ENCODE results near the gene FIP1L1. TPM values are rescaled to one million over a fixed set of nuclear protein-coding genes. Genes with fewer than 3 reads are reported as not detected.

Gene FIP1L1
- total RNA-seq, 4 donors from 2014 or later, result 31.9 to 44.4 (median 39.6) TPM

GRCh38 chr4:53505947-53506346 lies 128.5 kb downstream of the FIP1L1 start:
- no peak for DNase-seq (ENCODE audit: extremely low spot score)
- Histone ChIP-seq H3K27ac (replicated peaks in 1 of 4) (no peak overlapping the region), H3K4me1 (peaks cover 0 to 3% (median 0%) of the 10 kb centered on the region in 4 donors), H3K4me3 (no peak overlapping the region), H3K27me3 (no peaks in the 10 kb centered on the region), H3K36me3 (peaks cover 0 to 9% (median 0%) of the 10 kb centered on the region in 4 donors), H3K9me3 (no peaks in the 10 kb centered on the region)
- TF ChIP-seq EP300 (IDR thresholded peaks at IDR 0.05) (no peak), POLR2A (IDR thresholded peaks at IDR 0.05; ENCODE audit: low read depth) (no peak), POLR2AphosphoS5 (IDR thresholded peaks at IDR 0.05) (no peak), CTCF (IDR thresholded peaks at IDR 0.05) (no peak)
- 93% methylated on average over 2 of the region's 2 CpGs for WGBS
- intact Hi-C loops (cut with DNase I), result no loop called here

- H3K27ac ChIP-seq (replicated peaks in 1 of 4), result no peak overlapping the region
- H3K36me3 ChIP-seq, result peaks cover 0 to 9% (median 0%) of the 10 kb centered on the region in 4 donors
- H3K27me3 ChIP-seq, result no peaks in the 10 kb centered on the region
- H3K4me3 ChIP-seq, result no peak overlapping the region
- TF ChIP-seq POLR2A (IDR thresholded peaks at IDR 0.05; ENCODE audit: low read depth) (no peak), CTCF (IDR thresholded peaks at IDR 0.05) (no peak), EP300 (IDR thresholded peaks at IDR 0.05) (no peak), POLR2AphosphoS5 (IDR thresholded peaks at IDR 0.05) (no peak)
- intact Hi-C loops (cut with DNase I), result no loop called here
- no peak for DNase-seq (ENCODE audit: extremely low spot score)
- 93% methylated on average over 7 of the region's 7 CpGs for WGBS
- H3K4me1 ChIP-seq, result peaks cover 0 to 3% (median 0%) of the 10 kb centered on the region in 4 donors
- no peaks in the 10 kb centered on the region for H3K9me3 ChIP-seq
These were observed 129.6 kb downstream of the FIP1L1 start for GRCh38 chr4:53507058-53507457.

- no peak overlapping the region for H3K4me3 ChIP-seq
- no peaks in the 10 kb centered on the region for H3K27me3 ChIP-seq
- H3K36me3 ChIP-seq, result peaks cover 0 to 9% (median 0%) of the 10 kb centered on the region in 4 donors
- intact Hi-C loops (cut with DNase I), result no loop called here
- peak overlapping the region in 1 of 4 donors; percentile 47 for H3K27ac ChIP-seq (replicated peaks in 1 of 4)
- no peaks in the 10 kb centered on the region for H3K9me3 ChIP-seq
- H3K4me1 ChIP-seq, result peaks cover 0 to 3% (median 0%) of the 10 kb centered on the region in 4 donors
- DNase-seq (ENCODE audit: extremely low spot score), result no peak
- 92% methylated on average over 17 of the region's 17 CpGs for WGBS
- TF ChIP-seq POLR2AphosphoS5 (IDR thresholded peaks at IDR 0.05), result no peak
- TF ChIP-seq POLR2A (IDR thresholded peaks at IDR 0.05; ENCODE audit: low read depth), result no peak
These were observed 130.3 kb downstream of the FIP1L1 start for GRCh38 chr4:53507671-53508286.

GRCh38 chr4:53508446-53508845 lies 131.0 kb downstream of the FIP1L1 start:
- intact Hi-C loops (cut with DNase I), result no loop called here
- H3K27ac ChIP-seq (replicated peaks in 1 of 4), result peak overlapping the region in 1 of 4 donors; percentile 47
- 57% methylated on average over 1 of the region's 1 CpG for WGBS
- no peaks in the 10 kb centered on the region for H3K9me3 ChIP-seq
- H3K4me1 ChIP-seq, result peaks cover 0 to 3% (median 0%) of the 10 kb centered on the region in 4 donors
- DNase-seq (ENCODE audit: extremely low spot score), result no peak
- H3K4me3 ChIP-seq, result no peak overlapping the region
- TF ChIP-seq EP300 (IDR thresholded peaks at IDR 0.05), result no peak
- no peak for TF ChIP-seq POLR2A (IDR thresholded peaks at IDR 0.05; ENCODE audit: low read depth)
- TF ChIP-seq POLR2AphosphoS5 (IDR thresholded peaks at IDR 0.05), result no peak
- no peak for TF ChIP-seq CTCF (IDR thresholded peaks at IDR 0.05)
- H3K27me3 ChIP-seq, result no peaks in the 10 kb centered on the region
- H3K36me3 ChIP-seq, result peaks cover 0 to 9% (median 0%) of the 10 kb centered on the region in 4 donors

- TF ChIP-seq EP300 (IDR thresholded peaks at IDR 0.05), result no peak
- TF ChIP-seq POLR2AphosphoS5 (IDR thresholded peaks at IDR 0.05), result no peak
- no peak for TF ChIP-seq POLR2A (IDR thresholded peaks at IDR 0.05; ENCODE audit: low read depth)
- no peak for TF ChIP-seq CTCF (IDR thresholded peaks at IDR 0.05)
- intact Hi-C loops (cut with DNase I), result no loop called here
- Histone ChIP-seq H3K4me3 (no peak overlapping the region), H3K36me3 (peaks cover 0 to 9% (median 0%) of the 10 kb centered on the region in 4 donors), H3K27ac (replicated peaks in 1 of 4) (no peak overlapping the region), H3K27me3 (no peaks in the 10 kb centered on the region), H3K9me3 (no peaks in the 10 kb centered on the region), H3K4me1 (peaks cover 0 to 3% (median 0%) of the 10 kb centered on the region in 4 donors)
- DNase-seq (ENCODE audit: extremely low spot score), result no peak
- 37% methylated on average over 4 of the region's 5 CpGs for WGBS
These were observed 132.9 kb downstream of the FIP1L1 start for GRCh38 chr4:53510321-53510720.

Other genes starting within 250 kb of the FIP1L1 start
- gene SCFD2, start 11.6 kb upstream of the FIP1L1 start, total RNA-seq, result 10 to 100 TPM; 10.0 to 15.7 (median 12.7) TPM
- 10 to 100 TPM in 1 of 4 donors, 1 to 10 TPM in 3; 5.8 to 14.7 (median 8.4) TPM for gene LNX1, start 213.8 kb downstream of the FIP1L1 start, total RNA-seq

Measured in esophagus muscularis mucosa (tissue), 4 donors.